Glomerular visceral epithelial cell (primary cell): ENCODE results near the gene SHROOM1.

ENCODE experiments used
- DNase-seq: peaks from one replicate; pipeline ENCODE4 v3.0.0-alpha.2; 2016; ENCODE audit errors: extremely low spot score

SHROOM1 gene

GRCh38 chr5:132776938-132777208 lies 53.6 kb downstream of the SHROOM1 start:
- DNase-seq = no peak

- peak; percentile 79 for DNase-seq
Observed at GRCh38 chr5:132776131-132776937, 54.1 kb downstream of the SHROOM1 start.

GRCh38 chr5:132775476-132775961 lies 54.9 kb downstream of the SHROOM1 start:
- DNase-seq = peak; percentile 95

- no peak for DNase-seq
Observed at GRCh38 chr5:132774896-132775295, 55.6 kb downstream of the SHROOM1 start.

GRCh38 chr5:132774406-132774805 lies 56.0 kb downstream of the SHROOM1 start:
- no peak for DNase-seq

- DNase-seq = no peak
Observed at GRCh38 chr5:132773601-132774355, 56.7 kb downstream of the SHROOM1 start.

- no peak for DNase-seq
Observed at GRCh38 chr5:132773114-132773513, 57.3 kb downstream of the SHROOM1 start.

- DNase-seq = no peak
Observed at GRCh38 chr5:132772291-132773070, 58.0 kb downstream of the SHROOM1 start.
